Measurements from ENCODE around the gene COL4A1. TPM values are rescaled to one million over a fixed set of nuclear protein-coding genes. Genes with fewer than 3 reads are reported as not detected.

Gene COL4A1
- total RNA-seq, 1 experiment from 2014 or later: not detected

DNA sequence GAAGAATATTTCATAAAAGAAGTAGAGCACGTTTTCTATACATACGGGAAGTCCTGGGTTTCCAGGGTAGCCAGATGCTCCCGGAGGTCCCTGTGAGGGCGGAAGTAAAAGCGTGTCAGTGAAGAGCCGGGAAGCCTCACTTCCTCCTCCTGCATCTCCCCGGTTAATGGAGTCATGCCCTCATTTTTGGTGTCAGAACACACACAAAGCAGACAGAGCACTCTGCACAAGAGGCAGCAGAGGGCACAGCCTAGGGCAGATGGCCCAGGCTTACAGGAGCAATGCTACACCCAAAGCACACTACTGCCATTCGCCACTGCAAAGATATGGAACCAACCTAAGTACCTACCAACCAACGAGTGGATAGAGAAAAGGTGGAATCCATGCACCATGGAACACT, 94.4 kb downstream of the COL4A1 start:
- H3K79me2 ChIP-seq (ENCODE audit: low read length): no peaks in the 10 kb centered on the region
- no peak for DNase-seq
- H3K9ac ChIP-seq (ENCODE audit: low read length): no peak overlapping the region
- H3K4me3 ChIP-seq (ENCODE audit: low read length): no peak overlapping the region
- H3K9me3 ChIP-seq (ENCODE audit: low read length): no peaks in the 10 kb centered on the region
- H3K27ac ChIP-seq (ENCODE audit: low read length): no peak overlapping the region
- no peaks in the 10 kb centered on the region for H3K27me3 ChIP-seq (ENCODE audit: low read length)
- no peak overlapping the region for H3K4me2 ChIP-seq (ENCODE audit: low read depth, low read length, poor library complexity, severe bottlenecking)
- no peak overlapping the region for H2AFZ ChIP-seq (ENCODE audit: low read length)
- no peaks in the 10 kb centered on the region for H3K4me1 ChIP-seq (ENCODE audit: low read length)
- no peaks in the 10 kb centered on the region for H3K36me3 ChIP-seq (ENCODE audit: insufficient read depth, low read length)
- H4K20me1 ChIP-seq (ENCODE audit: insufficient read depth, low read depth, low read length): no peaks in the 10 kb centered on the region
- no peaks in the 10 kb centered on the region for H3K9me2 ChIP-seq (replicated peaks; ENCODE audit: insufficient read depth, low read length)

DNA sequence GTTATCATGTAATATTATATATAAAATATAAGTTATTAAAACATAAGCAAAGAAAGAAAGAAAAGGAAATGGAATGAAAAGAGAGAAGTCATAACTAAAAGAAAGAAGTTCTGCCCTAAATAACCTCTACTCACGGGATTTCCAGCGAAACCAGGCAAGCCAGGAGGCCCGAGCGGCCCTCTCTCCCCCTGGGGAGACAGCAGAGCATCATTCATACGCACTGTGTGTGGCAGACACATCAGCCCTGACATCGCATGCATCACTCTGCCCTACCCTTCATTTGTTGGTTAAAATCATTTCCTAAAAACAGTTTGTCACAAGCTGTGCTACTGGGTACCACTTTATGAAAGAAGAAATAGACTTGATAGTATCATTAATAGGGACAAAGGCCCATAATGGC, 95.2 kb downstream of the COL4A1 start:
- H4K20me1 ChIP-seq (ENCODE audit: insufficient read depth, low read depth, low read length): no peaks in the 10 kb centered on the region
- no peaks in the 10 kb centered on the region for H3K79me2 ChIP-seq (ENCODE audit: low read length)
- no peaks in the 10 kb centered on the region for H3K27me3 ChIP-seq (ENCODE audit: low read length)
- H3K9ac ChIP-seq (ENCODE audit: low read length): no peak overlapping the region
- H2AFZ ChIP-seq (ENCODE audit: low read length): no peak overlapping the region
- no peak overlapping the region for H3K4me2 ChIP-seq (ENCODE audit: low read depth, low read length, poor library complexity, severe bottlenecking)
- no peaks in the 10 kb centered on the region for H3K9me2 ChIP-seq (replicated peaks; ENCODE audit: insufficient read depth, low read length)
- DNase-seq: no peak
- no peaks in the 10 kb centered on the region for H3K36me3 ChIP-seq (ENCODE audit: insufficient read depth, low read length)
- no peaks in the 10 kb centered on the region for H3K4me1 ChIP-seq (ENCODE audit: low read length)
- no peak overlapping the region for H3K4me3 ChIP-seq (ENCODE audit: low read length)
- H3K9me3 ChIP-seq (ENCODE audit: low read length): no peaks in the 10 kb centered on the region
- no peak overlapping the region for H3K27ac ChIP-seq (ENCODE audit: low read length)

DNA sequence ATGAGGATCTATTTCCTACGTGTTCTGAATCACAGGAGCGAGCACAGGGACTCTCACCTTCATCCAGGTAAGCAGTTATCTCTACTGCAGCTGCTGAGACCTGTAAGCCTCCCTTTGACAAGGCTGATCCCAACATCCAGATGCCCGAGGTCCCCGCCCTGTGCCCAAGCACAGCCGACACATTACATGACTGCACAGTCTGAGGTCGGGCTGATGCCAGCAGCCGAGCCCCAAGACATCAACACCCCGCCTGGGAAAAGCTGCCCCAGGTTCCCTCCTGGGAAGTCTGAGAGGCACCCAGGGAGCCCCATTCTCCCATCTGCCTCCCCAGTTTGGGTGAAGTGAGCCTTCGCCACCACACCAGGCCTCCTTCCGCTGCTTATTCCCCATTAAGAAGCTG, 95.9 kb downstream of the COL4A1 start:
- no peak overlapping the region for H2AFZ ChIP-seq (ENCODE audit: low read length)
- H3K9me3 ChIP-seq (ENCODE audit: low read length): no peaks in the 10 kb centered on the region
- no peak overlapping the region for H3K4me2 ChIP-seq (ENCODE audit: low read depth, low read length, poor library complexity, severe bottlenecking)
- H4K20me1 ChIP-seq (ENCODE audit: insufficient read depth, low read depth, low read length): no peaks in the 10 kb centered on the region
- H3K79me2 ChIP-seq (ENCODE audit: low read length): no peaks in the 10 kb centered on the region
- DNase-seq: no peak
- no peaks in the 10 kb centered on the region for H3K9me2 ChIP-seq (replicated peaks; ENCODE audit: insufficient read depth, low read length)
- H3K27me3 ChIP-seq (ENCODE audit: low read length): no peaks in the 10 kb centered on the region
- no peak overlapping the region for H3K9ac ChIP-seq (ENCODE audit: low read length)
- H3K4me1 ChIP-seq (ENCODE audit: low read length): no peaks in the 10 kb centered on the region
- no peaks in the 10 kb centered on the region for H3K36me3 ChIP-seq (ENCODE audit: insufficient read depth, low read length)
- no peak overlapping the region for H3K4me3 ChIP-seq (ENCODE audit: low read length)
- H3K27ac ChIP-seq (ENCODE audit: low read length): no peak overlapping the region

DNA sequence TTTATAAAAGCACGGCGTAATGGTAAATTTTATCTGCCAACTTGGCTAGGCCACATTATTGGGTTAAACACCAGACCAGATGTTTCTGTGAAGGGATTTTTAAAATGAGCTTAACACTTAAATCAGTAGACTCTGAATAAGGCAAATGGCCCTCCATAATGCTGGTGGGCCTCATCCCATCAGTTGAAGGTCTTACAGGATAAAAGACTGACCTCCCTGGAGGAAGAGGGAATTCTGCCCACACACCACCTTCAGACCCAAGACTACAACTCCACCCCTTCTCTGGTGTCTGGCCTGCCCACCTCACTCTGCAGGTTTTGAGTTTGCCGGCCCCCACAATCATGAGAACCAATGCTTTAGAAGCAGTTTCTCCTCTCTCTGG, 96.4 kb downstream of the COL4A1 start:
- no peak overlapping the region for H3K27ac ChIP-seq (ENCODE audit: low read length)
- H3K27me3 ChIP-seq (ENCODE audit: low read length): no peaks in the 10 kb centered on the region
- no peak for DNase-seq
- H3K4me3 ChIP-seq (ENCODE audit: low read length): no peak overlapping the region
- no peaks in the 10 kb centered on the region for H3K9me3 ChIP-seq (ENCODE audit: low read length)
- H3K9me2 ChIP-seq (replicated peaks; ENCODE audit: insufficient read depth, low read length): no peaks in the 10 kb centered on the region
- no peak overlapping the region for H3K9ac ChIP-seq (ENCODE audit: low read length)
- H3K4me2 ChIP-seq (ENCODE audit: low read depth, low read length, poor library complexity, severe bottlenecking): no peak overlapping the region
- H3K36me3 ChIP-seq (ENCODE audit: insufficient read depth, low read length): no peaks in the 10 kb centered on the region
- H3K4me1 ChIP-seq (ENCODE audit: low read length): no peaks in the 10 kb centered on the region
- H2AFZ ChIP-seq (ENCODE audit: low read length): no peak overlapping the region
- no peaks in the 10 kb centered on the region for H4K20me1 ChIP-seq (ENCODE audit: insufficient read depth, low read depth, low read length)
- no peaks in the 10 kb centered on the region for H3K79me2 ChIP-seq (ENCODE audit: low read length)

DNA sequence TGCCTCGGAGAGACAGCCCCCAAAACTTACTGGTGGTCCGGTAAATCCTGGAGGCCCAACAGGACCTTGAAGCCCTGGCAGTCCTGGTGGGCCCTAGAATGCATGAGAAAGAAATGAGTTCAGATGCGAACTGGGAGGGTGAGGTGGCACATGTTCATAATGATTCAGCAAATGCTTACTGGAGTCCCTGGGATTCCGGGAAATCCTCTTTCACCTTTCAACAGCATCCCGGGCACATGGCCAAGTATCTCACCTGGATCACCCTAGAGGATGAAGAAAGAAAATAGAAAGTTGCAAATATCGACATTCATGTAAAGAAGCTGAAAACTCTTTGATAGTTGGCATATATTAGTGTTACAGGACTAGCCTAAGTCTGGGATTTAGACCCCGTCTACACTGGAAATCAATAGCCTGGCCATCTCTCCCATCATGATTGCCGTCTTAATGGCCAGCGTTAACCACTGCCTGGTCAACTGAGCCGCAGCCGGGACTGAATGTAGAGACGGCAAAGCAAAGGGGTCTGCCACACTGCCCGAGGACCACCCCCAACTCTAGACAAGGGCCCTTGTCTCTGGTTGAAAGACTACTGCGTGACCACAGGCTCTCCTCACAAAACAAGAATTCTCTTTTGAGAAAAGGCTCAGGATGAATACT, 96.9 kb downstream of the COL4A1 start:
- Histone ChIP-seq H3K9me2 (replicated peaks; ENCODE audit: insufficient read depth, low read length) (no peaks in the 10 kb centered on the region), H3K79me2 (ENCODE audit: low read length) (no peaks in the 10 kb centered on the region), H3K9me3 (ENCODE audit: low read length) (no peaks in the 10 kb centered on the region), H4K20me1 (ENCODE audit: insufficient read depth, low read depth, low read length) (no peaks in the 10 kb centered on the region), H3K9ac (ENCODE audit: low read length) (no peak overlapping the region), H3K27ac (ENCODE audit: low read length) (no peak overlapping the region), H3K4me3 (ENCODE audit: low read length) (no peak overlapping the region), H2AFZ (ENCODE audit: low read length) (no peak overlapping the region), H3K36me3 (ENCODE audit: insufficient read depth, low read length) (no peaks in the 10 kb centered on the region), H3K4me1 (ENCODE audit: low read length) (no peaks in the 10 kb centered on the region), H3K27me3 (ENCODE audit: low read length) (no peaks in the 10 kb centered on the region), H3K4me2 (ENCODE audit: low read depth, low read length, poor library complexity, severe bottlenecking) (no peak overlapping the region)
- DNase-seq: no peak

DNA sequence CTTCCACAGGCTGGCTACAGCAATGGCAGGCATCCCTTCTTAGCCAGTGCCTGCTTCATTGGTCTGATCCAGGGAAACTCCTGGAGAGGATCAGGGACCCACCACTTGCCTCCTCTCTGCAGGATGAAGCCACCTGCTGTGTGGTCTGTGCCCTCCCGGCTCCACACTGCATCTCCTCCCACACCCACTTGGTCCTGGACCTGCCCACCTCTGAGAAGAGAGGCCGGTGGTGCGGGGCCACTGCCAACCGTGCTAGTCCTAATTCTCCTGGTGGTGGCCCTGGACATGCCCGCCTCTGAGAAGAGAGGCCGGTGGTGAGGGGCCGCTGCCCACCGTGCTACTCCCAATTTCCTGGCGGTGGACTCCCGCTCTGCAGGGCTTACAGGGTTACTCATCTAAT, 98.8 kb downstream of the COL4A1 start:
- no peak overlapping the region for H3K27ac ChIP-seq (ENCODE audit: low read length)
- H3K36me3 ChIP-seq (ENCODE audit: insufficient read depth, low read length): no peaks in the 10 kb centered on the region
- no peaks in the 10 kb centered on the region for H3K27me3 ChIP-seq (ENCODE audit: low read length)
- H3K4me2 ChIP-seq (ENCODE audit: low read depth, low read length, poor library complexity, severe bottlenecking): no peak overlapping the region
- H3K4me1 ChIP-seq (ENCODE audit: low read length): no peaks in the 10 kb centered on the region
- no peak overlapping the region for H3K4me3 ChIP-seq (ENCODE audit: low read length)
- no peak overlapping the region for H2AFZ ChIP-seq (ENCODE audit: low read length)
- no peaks in the 10 kb centered on the region for H4K20me1 ChIP-seq (ENCODE audit: insufficient read depth, low read depth, low read length)
- no peak for DNase-seq
- no peaks in the 10 kb centered on the region for H3K9me2 ChIP-seq (replicated peaks; ENCODE audit: insufficient read depth, low read length)
- no peaks in the 10 kb centered on the region for H3K79me2 ChIP-seq (ENCODE audit: low read length)
- H3K9ac ChIP-seq (ENCODE audit: low read length): no peak overlapping the region
- H3K9me3 ChIP-seq (ENCODE audit: low read length): no peaks in the 10 kb centered on the region

DNA sequence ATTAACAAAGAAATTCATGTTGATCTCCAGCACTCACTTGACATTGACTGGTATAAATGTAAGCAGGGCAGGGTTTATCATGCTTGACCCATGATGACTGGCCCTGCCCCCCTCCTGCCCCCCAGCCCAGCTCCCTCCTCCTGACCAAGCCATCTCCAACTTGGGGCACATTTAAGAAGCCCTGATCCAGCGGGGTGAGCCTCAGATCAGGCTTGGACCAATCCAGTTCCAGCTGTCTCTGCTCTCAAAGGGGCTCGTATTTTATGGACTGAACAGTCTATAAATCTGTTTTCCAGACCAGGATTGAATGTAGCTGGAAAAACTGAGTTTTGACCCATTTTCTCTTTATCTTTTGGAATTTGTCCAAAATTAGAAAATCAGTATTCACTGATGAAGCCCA, 100.0 kb downstream of the COL4A1 start:
- Histone ChIP-seq H3K9me3 (ENCODE audit: low read length) (no peaks in the 10 kb centered on the region), H3K4me2 (ENCODE audit: low read depth, low read length, poor library complexity, severe bottlenecking) (no peak overlapping the region), H3K4me3 (ENCODE audit: low read length) (no peak overlapping the region), H3K4me1 (ENCODE audit: low read length) (no peaks in the 10 kb centered on the region), H3K79me2 (ENCODE audit: low read length) (no peaks in the 10 kb centered on the region), H3K27ac (ENCODE audit: low read length) (no peak overlapping the region), H2AFZ (ENCODE audit: low read length) (no peak overlapping the region), H3K27me3 (ENCODE audit: low read length) (no peaks in the 10 kb centered on the region), H4K20me1 (ENCODE audit: insufficient read depth, low read depth, low read length) (no peaks in the 10 kb centered on the region), H3K9ac (ENCODE audit: low read length) (no peak overlapping the region), H3K36me3 (ENCODE audit: insufficient read depth, low read length) (no peaks in the 10 kb centered on the region), H3K9me2 (replicated peaks; ENCODE audit: insufficient read depth, low read length) (no peaks in the 10 kb centered on the region)
- DNase-seq: no peak

DNA sequence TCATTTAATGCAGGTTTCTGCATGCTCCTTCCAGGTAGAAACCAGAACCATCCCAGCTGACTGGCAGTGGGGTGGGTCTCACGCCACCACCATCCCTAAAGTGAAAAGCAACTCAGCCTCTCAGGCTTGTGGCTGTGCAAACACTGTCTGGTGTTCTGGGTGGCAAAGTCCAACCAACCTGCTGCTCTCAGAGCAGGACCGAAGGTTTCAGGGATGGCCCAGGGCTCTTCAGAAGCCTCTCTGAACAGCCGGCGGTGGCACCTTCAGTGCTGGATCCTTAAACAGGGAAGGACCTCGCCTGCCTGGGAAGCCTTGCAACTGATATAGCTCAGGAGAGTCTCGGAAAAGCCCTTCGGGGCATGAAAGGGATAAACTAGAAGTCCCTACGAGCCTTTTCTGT, 100.8 kb downstream of the COL4A1 start:
- no peaks in the 10 kb centered on the region for H3K79me2 ChIP-seq (ENCODE audit: low read length)
- H3K9me3 ChIP-seq (ENCODE audit: low read length): no peaks in the 10 kb centered on the region
- no peak overlapping the region for H3K27ac ChIP-seq (ENCODE audit: low read length)
- H4K20me1 ChIP-seq (ENCODE audit: insufficient read depth, low read depth, low read length): no peaks in the 10 kb centered on the region
- H3K4me1 ChIP-seq (ENCODE audit: low read length): no peaks in the 10 kb centered on the region
- H3K9ac ChIP-seq (ENCODE audit: low read length): no peak overlapping the region
- no peak for DNase-seq
- no peak overlapping the region for H2AFZ ChIP-seq (ENCODE audit: low read length)
- no peak overlapping the region for H3K4me3 ChIP-seq (ENCODE audit: low read length)
- no peaks in the 10 kb centered on the region for H3K9me2 ChIP-seq (replicated peaks; ENCODE audit: insufficient read depth, low read length)
- H3K4me2 ChIP-seq (ENCODE audit: low read depth, low read length, poor library complexity, severe bottlenecking): no peak overlapping the region
- H3K36me3 ChIP-seq (ENCODE audit: insufficient read depth, low read length): no peaks in the 10 kb centered on the region
- no peaks in the 10 kb centered on the region for H3K27me3 ChIP-seq (ENCODE audit: low read length)

DNA sequence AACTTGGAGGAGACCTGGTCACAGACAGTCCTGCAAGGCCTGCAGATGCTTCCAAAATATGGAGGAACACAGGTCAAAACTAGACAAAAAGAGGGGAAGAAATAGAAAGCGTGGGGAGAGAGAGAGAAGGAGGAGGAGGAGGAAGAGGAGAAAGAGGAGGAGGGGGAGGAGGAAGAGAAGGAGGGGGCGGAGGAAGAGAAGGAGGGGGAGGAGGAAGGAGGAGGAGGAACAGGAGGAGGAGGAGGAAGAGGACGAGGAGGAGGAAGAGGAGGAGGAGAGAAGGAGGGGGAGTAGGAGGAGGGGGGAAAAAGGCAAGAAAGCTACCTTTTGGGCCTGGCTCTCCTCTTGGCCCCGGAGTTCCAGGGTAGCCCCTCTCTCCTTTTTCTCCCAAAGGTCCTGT, 105.8 kb downstream of the COL4A1 start:
- Histone ChIP-seq H3K4me2 (ENCODE audit: low read depth, low read length, poor library complexity, severe bottlenecking) (no peak overlapping the region), H3K9ac (ENCODE audit: low read length) (no peak overlapping the region), H3K36me3 (ENCODE audit: insufficient read depth, low read length) (no peaks in the 10 kb centered on the region), H3K9me2 (replicated peaks; ENCODE audit: insufficient read depth, low read length) (no peaks in the 10 kb centered on the region), H4K20me1 (ENCODE audit: insufficient read depth, low read depth, low read length) (no peaks in the 10 kb centered on the region), H3K79me2 (ENCODE audit: low read length) (no peaks in the 10 kb centered on the region), H2AFZ (ENCODE audit: low read length) (no peak overlapping the region), H3K27me3 (ENCODE audit: low read length) (no peaks in the 10 kb centered on the region), H3K27ac (ENCODE audit: low read length) (no peak overlapping the region), H3K9me3 (ENCODE audit: low read length) (no peaks in the 10 kb centered on the region), H3K4me3 (ENCODE audit: low read length) (no peak overlapping the region), H3K4me1 (ENCODE audit: low read length) (no peaks in the 10 kb centered on the region)
- no peak for DNase-seq

Measured in Karpas-422 (cell line).